Urothelium cell line (cell line): Measurements from ENCODE around the gene GALNT10.
A peak's percentile ranks its signal among the peaks of the same experiment; 100 is the strongest.

Source experiments
- DNase-seq: peaks from one replicate; pipeline ENCODE4 v3.0.0; 2011; ENCODE audit warnings: low spot score, mixed read lengths
- FAIRE-seq: peaks from 2 replicates; lab custom pipeline; 2011; peaks lifted over from hg19 to GRCh38; lab: Jason Lieb, UNC

GALNT10 gene

GRCh38 chr5:154260224-154260927 lies 69.8 kb downstream of the GALNT10 start:
- FAIRE-seq (no peak), DNase-seq (no peak)

GRCh38 chr5:154262342-154262741 lies 71.8 kb downstream of the GALNT10 start:
- DNase-seq = no peak
- FAIRE-seq = no peak

GRCh38 chr5:154264549-154265196 lies 74.1 kb downstream of the GALNT10 start:
- DNase-seq (no peak), FAIRE-seq (no peak)

- DNase-seq (no peak), FAIRE-seq (no peak)
These were observed 74.8 kb downstream of the GALNT10 start for GRCh38 chr5:154265197-154265773.

- no peak for FAIRE-seq
- no peak for DNase-seq
These were observed 77.0 kb downstream of the GALNT10 start for GRCh38 chr5:154267516-154267915.

GRCh38 chr5:154268073-154268472 lies 77.5 kb downstream of the GALNT10 start:
- DNase-seq (no peak), FAIRE-seq (no peak)

GRCh38 chr5:154269414-154269813 lies 78.9 kb downstream of the GALNT10 start:
- FAIRE-seq (no peak), DNase-seq (no peak)

GRCh38 chr5:154271466-154271865 lies 80.9 kb downstream of the GALNT10 start:
- DNase-seq = no peak
- no peak for FAIRE-seq

GRCh38 chr5:154271936-154272514 lies 81.5 kb downstream of the GALNT10 start:
- DNase-seq (no peak), FAIRE-seq (no peak)

- DNase-seq = peak; percentile 53
- no peak for FAIRE-seq
These were observed 82.6 kb downstream of the GALNT10 start for GRCh38 chr5:154273028-154273617.

GRCh38 chr5:154273963-154274827 lies 83.7 kb downstream of the GALNT10 start:
- FAIRE-seq (no peak), DNase-seq (no peak)

GRCh38 chr5:154274828-154275185 lies 84.3 kb downstream of the GALNT10 start:
- DNase-seq (no peak), FAIRE-seq (no peak)

GRCh38 chr5:154275566-154275965 lies 85.0 kb downstream of the GALNT10 start:
- DNase-seq = no peak
- no peak for FAIRE-seq

- FAIRE-seq (no peak), DNase-seq (no peak)
These were observed 85.9 kb downstream of the GALNT10 start for GRCh38 chr5:154276261-154276972.

GRCh38 chr5:154276973-154277331 lies 86.4 kb downstream of the GALNT10 start:
- FAIRE-seq (no peak), DNase-seq (no peak)

- DNase-seq (no peak), FAIRE-seq (no peak)
These were observed 87.0 kb downstream of the GALNT10 start for GRCh38 chr5:154277499-154277898.

- FAIRE-seq = no peak
- DNase-seq = no peak
These were observed 87.7 kb downstream of the GALNT10 start for GRCh38 chr5:154278186-154278585.

GRCh38 chr5:154278908-154279307 lies 88.4 kb downstream of the GALNT10 start:
- no peak for DNase-seq
- no peak for FAIRE-seq

GRCh38 chr5:154284433-154284832 lies 93.9 kb downstream of the GALNT10 start:
- FAIRE-seq = no peak
- no peak for DNase-seq
